ENCODE results near the gene ATP13A1.

The ATP13A1 gene

DNA sequence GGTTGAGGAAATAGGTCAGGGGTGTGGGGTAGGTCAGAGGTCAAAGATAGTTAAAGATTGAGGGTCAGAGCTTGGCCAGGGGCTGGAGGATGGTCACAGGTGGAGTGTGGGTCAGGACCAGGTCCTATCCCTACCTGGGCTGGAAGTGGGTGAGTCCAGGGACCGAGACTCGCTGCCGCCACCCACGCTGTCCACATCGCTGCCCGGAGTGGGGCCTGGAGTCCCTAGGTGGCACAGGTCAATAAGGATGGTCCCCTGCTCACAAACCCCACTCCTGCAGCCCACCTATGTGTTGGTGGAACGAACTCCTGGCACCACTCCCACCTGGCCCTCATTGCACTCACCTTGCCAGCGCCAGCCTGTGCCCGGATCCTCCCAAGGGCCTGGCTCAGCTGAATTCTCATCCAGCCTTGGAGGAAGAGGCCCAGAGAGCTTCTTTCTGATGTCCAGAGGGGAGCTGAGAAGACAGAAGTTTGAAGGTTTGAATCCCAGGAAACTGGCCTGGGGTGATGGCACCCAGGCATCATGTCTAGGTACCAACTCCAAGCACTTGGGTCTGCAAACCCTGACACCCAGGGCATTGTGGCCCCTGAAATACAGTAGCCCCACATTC is 26.8 kb downstream of the ATP13A1 start:
- ChIA-PET POLR2A (no interaction called here), CTCF (no interaction called here)
- no peak for TF ChIP-seq CTCF (IDR thresholded peaks at IDR 0.05; ENCODE audit: control extremely low read depth, extremely low read depth, low read depth, missing control alignments)
- no peak for DNase-seq (ENCODE audit: extremely low spot score)

- CTCF ChIA-PET, result interaction anchor here (1.1 to 3.8 kb wide), 2 partner anchors 9 to 81 kb away, joined by 3 to 18 read pairs; partner anchors contain the start of gene GMIP
- POLR2A ChIA-PET, result no interaction called here
- DNase-seq (ENCODE audit: extremely low spot score), result no peak
- TF ChIP-seq CTCF (IDR thresholded peaks at IDR 0.05; ENCODE audit: control extremely low read depth, extremely low read depth, low read depth, missing control alignments), result no peak
Measured at GRCh38 chr19:19635313-19635702, 28.2 kb downstream of the ATP13A1 start.

DNA sequence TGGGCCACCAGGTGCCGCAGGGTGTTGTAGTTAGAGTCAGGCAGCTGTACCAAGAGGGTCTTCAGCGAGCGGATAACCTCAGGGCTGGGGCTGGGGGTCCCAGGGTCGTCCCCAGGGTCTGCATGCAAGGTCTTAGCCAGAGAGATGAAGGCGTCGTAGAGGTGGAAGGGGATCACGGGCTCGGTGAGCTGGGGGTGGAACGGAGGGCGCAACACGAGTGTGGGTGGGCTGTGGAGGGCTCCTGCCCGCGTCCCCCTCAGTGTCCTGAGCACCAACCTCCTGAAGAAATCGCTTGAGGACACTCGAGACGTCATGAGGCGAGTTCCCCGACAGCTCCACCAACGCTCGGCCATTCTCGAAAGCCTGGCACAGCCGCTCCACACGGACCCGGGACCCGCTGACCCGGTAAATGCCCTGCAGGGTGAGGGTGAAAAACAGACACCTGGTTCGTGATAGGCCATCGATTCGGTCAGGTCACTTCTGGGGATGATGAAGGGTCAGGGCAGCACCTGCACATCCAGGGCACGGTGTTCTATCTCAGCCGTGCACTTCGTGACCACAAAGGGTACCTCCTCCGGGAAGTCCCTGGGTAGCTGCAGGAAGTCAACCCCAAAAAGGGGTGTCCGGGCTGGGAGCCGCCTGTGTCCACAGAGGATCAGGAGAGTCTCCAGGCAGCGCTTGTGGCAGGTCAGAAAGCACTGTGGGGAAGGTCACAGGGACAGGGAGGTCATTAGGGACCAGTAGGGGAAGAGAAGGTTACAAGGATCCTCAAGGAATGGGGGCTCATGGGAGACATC is 28.8 kb downstream of the ATP13A1 start:
- DNase-seq (ENCODE audit: extremely low spot score), result no peak
- ChIA-PET POLR2A (no interaction called here), CTCF (interaction anchor here (1.1 to 3.8 kb wide), 2 partner anchors 10 to 81 kb away, joined by 3 to 18 read pairs; partner anchors contain the start of gene GMIP)
- TF ChIP-seq CTCF (IDR thresholded peaks at IDR 0.05; ENCODE audit: control extremely low read depth, extremely low read depth, low read depth, missing control alignments), result no peak

- no peak for DNase-seq (ENCODE audit: extremely low spot score)
- ChIA-PET POLR2A (no interaction called here), CTCF (interaction anchor here (0.9 to 3.8 kb wide), 3 partner anchors 11 to 102 kb away, joined by 3 to 18 read pairs (median 3); partner anchors contain the start of gene GMIP)
- TF ChIP-seq CTCF (IDR thresholded peaks at IDR 0.05; ENCODE audit: control extremely low read depth, extremely low read depth, low read depth, missing control alignments), result no peak
Measured at GRCh38 chr19:19633711-19634515, 29.6 kb downstream of the ATP13A1 start.

DNA sequence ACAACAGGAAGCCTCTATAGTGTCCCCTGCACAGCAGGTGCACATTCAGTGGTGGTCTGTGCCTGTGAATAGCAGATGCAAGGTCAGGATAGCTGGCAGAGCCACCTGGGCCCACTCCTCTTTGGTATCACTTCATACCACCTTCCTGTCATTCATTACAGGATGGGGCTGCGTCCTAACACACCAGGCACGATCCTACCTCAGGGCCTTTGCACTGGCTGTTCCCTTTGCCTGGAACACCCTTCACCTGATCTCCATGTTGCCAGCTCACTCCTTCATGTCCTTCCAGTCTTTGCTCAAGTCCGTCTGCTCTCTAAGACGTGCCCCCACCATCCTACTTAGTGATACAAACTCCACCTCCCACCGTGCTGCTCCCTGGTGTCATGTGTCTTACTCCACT is 30.8 kb downstream of the ATP13A1 start:
- CTCF ChIA-PET, result interaction anchor here (1.3 to 3.8 kb wide), 2 partner anchors 12 to 100 kb away, joined by 3 to 18 read pairs; partner anchors contain the start of gene GMIP
- POLR2A ChIA-PET, result no interaction called here
- no peak for TF ChIP-seq CTCF (IDR thresholded peaks at IDR 0.05; ENCODE audit: control extremely low read depth, extremely low read depth, low read depth, missing control alignments)
- no peak for DNase-seq (ENCODE audit: extremely low spot score)

DNA sequence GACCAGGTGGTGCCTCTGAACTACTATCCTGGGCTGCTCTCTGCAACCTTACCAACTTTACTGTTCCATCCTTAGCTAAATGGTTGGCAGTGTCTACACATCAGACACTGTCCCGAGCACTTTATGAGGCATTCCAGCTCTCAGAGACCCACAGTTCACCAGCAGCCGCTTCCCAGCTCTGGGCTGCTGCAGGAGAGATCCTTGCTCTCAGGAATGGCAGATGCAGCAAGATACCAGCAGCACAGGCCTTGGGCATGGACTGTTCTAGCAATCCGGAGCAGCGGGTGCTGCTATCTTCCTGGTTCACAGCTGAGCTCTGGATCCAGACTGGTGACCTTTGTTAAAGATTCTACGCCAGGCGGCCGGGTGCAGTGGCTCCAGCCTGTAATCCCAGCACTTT is 32.1 kb downstream of the ATP13A1 start:
- DNase-seq (ENCODE audit: extremely low spot score), result no peak
- no peak for TF ChIP-seq CTCF (IDR thresholded peaks at IDR 0.05; ENCODE audit: control extremely low read depth, extremely low read depth, low read depth, missing control alignments)
- ChIA-PET POLR2A (no interaction called here), CTCF (interaction anchor here (1.4 to 2.1 kb wide), 3 partner anchors 9 to 13 kb away, joined by 4 to 10 read pairs (median 6); partner anchors contain the start of gene GMIP)
